SK-N-SH (cell line): ENCODE data around the gene SPEG.

ENCODE experiments used
- GATA2 ChIP-seq: sonication (generic); formaldehyde crosslinking; IDR thresholded peaks from 2 replicates; pipeline ENCODE4 v1.5.0; 2020; ENCODE audit warnings: mild to moderate bottlenecking, missing genetic modification reagents
- JUND ChIP-seq: IDR thresholded peaks from 2 replicates; pipeline ENCODE4 v1.4.0; 2012
- SIN3A ChIP-seq: IDR thresholded peaks from 2 replicates; pipeline ENCODE4 v1.6.1; 2012; ENCODE audit warnings: low read depth, mild to moderate bottlenecking, low read length, moderate library complexity, borderline replicate concordance
- TF ChIP-seq, protein P1 (sequence below): fragments of 200-600 bp; sonication (generic); IDR thresholded peaks from 2 replicates; pipeline ENCODE4 v1.6.1; 2017; ENCODE audit warnings: antibody characterized with exemption, mild to moderate bottlenecking, moderate library complexity

DNA sequence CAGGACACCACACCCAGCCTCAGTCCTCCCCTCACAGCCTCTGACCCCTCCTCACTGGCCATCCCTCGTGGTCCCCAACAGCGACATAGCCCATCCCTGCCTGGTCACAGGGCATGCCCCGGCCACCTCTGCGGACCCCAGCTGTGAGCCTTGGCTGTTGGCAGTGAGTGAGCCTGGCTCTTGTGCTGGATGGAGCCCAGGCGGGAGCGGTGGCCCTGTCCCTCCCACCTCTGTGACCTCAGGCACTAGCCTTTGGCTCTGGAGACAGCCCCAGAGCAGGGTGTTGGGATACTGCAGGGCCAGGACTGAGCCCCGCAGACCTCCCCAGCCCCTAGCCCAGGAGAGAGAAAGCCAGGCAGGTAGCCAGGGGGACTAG, 8.6 kb upstream of the SPEG start:
- TF ChIP-seq JUND, result no peak
- TF ChIP-seq, protein P1, sequence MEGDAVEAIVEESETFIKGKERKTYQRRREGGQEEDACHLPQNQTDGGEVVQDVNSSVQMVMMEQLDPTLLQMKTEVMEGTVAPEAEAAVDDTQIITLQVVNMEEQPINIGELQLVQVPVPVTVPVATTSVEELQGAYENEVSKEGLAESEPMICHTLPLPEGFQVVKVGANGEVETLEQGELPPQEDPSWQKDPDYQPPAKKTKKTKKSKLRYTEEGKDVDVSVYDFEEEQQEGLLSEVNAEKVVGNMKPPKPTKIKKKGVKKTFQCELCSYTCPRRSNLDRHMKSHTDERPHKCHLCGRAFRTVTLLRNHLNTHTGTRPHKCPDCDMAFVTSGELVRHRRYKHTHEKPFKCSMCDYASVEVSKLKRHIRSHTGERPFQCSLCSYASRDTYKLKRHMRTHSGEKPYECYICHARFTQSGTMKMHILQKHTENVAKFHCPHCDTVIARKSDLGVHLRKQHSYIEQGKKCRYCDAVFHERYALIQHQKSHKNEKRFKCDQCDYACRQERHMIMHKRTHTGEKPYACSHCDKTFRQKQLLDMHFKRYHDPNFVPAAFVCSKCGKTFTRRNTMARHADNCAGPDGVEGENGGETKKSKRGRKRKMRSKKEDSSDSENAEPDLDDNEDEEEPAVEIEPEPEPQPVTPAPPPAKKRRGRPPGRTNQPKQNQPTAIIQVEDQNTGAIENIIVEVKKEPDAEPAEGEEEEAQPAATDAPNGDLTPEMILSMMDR, result no peak
- no peak for TF ChIP-seq GATA2 (CRISPR knock-in tag)
- no peak for TF ChIP-seq SIN3A
